ENCODE data around the gene PRMT9. TPM values are rescaled to one million over a fixed set of nuclear protein-coding genes. Genes with fewer than 3 reads are reported as not detected.

Gene PRMT9
- total and polyA plus RNA-seq, 2 experiments from 2014 or later = 6.0 to 8.6 TPM

- 92 to 97% methylated on average over 12 of the region's 12 CpGs for WGBS, 2 experiments (ENCODE audit: low coverage in 1 of 2, low lambda C conversion rate in 2 of 2, missing lambda C conversion rate in 2 of 2)
- Histone ChIP-seq H3K9me2 (ENCODE audit: insufficient read depth) (no peaks in the 10 kb centered on the region), H3K4me1 (ENCODE audit: insufficient read depth) (peaks cover 7% of the 10 kb centered on the region; the same call in 1 of the 2 replicates), H3K9me3 (ENCODE audit: low read depth) (no peaks in the 10 kb centered on the region), H4K20me1 (ENCODE audit: insufficient read depth) (no peaks in the 10 kb centered on the region), H3K27ac (no peak overlapping the region), H3K79me2 (ENCODE audit: insufficient read depth) (peaks cover 67% of the 10 kb centered on the region), H3F3A (ENCODE audit: insufficient read depth) (no peaks in the 10 kb centered on the region), H3K4me2 (ENCODE audit: unreplicated experiment) (no peak overlapping the region), H3K4me3 (no peak overlapping the region), H3K9ac (no peak overlapping the region), H2AFZ (no peak overlapping the region), H3K36me3 (ENCODE audit: low read depth) (no peaks in the 10 kb centered on the region), H3K27me3 (replicated peaks; ENCODE audit: insufficient read depth) (no peaks in the 10 kb centered on the region)
- no peak for TF ChIP-seq EZH2phosphoT487 (IDR thresholded peaks at IDR 0.05; ENCODE audit: insufficient read depth, low read depth)
- TF ChIP-seq EZH2 (IDR thresholded peaks at IDR 0.05; ENCODE audit: insufficient read depth, poor library complexity, severe bottlenecking) = no peak
- in situ Hi-C loops (cut with MboI) = no loop called here
- no peak for DNase-seq
Observed at GRCh38 chr4:147678796-147679549, 5.0 kb downstream of the PRMT9 start.

- peaks cover 59% of the 10 kb centered on the region for H3K79me2 ChIP-seq (ENCODE audit: insufficient read depth)
- WGBS, 2 experiments (ENCODE audit: low coverage in 1 of 2, low lambda C conversion rate in 2 of 2, missing lambda C conversion rate in 2 of 2) = 43 to 49% methylated on average over 5 of the region's 5 CpGs
- no peaks in the 10 kb centered on the region for H3K36me3 ChIP-seq (ENCODE audit: low read depth)
- H3K27ac ChIP-seq = no peak overlapping the region
- no peaks in the 10 kb centered on the region for H3K9me3 ChIP-seq (ENCODE audit: low read depth)
- no peaks in the 10 kb centered on the region for H4K20me1 ChIP-seq (ENCODE audit: insufficient read depth)
- H3K4me1 ChIP-seq (ENCODE audit: insufficient read depth) = peaks cover 7% of the 10 kb centered on the region; the same call in 1 of the 2 replicates
- H2AFZ ChIP-seq = no peak overlapping the region
- in situ Hi-C loops (cut with MboI) = no loop called here
- no peak for DNase-seq
- no peaks in the 10 kb centered on the region for H3F3A ChIP-seq (ENCODE audit: insufficient read depth)
- H3K9me2 ChIP-seq (ENCODE audit: insufficient read depth) = no peaks in the 10 kb centered on the region
- no peak overlapping the region for H3K4me2 ChIP-seq (ENCODE audit: unreplicated experiment)
- no peak overlapping the region for H3K4me3 ChIP-seq
- H3K27me3 ChIP-seq (replicated peaks; ENCODE audit: insufficient read depth) = no peaks in the 10 kb centered on the region
- TF ChIP-seq EZH2phosphoT487 (IDR thresholded peaks at IDR 0.05; ENCODE audit: insufficient read depth, low read depth) (no peak), EZH2 (IDR thresholded peaks at IDR 0.05; ENCODE audit: insufficient read depth, poor library complexity, severe bottlenecking) (no peak)
- H3K9ac ChIP-seq = no peak overlapping the region
Observed at GRCh38 chr4:147678106-147678505, 5.9 kb downstream of the PRMT9 start.

- WGBS, 2 experiments (ENCODE audit: low coverage in 1 of 2, low lambda C conversion rate in 2 of 2, missing lambda C conversion rate in 2 of 2) = 83 to 100% methylated on average over 1 of the region's 1 CpG
- H3F3A ChIP-seq (ENCODE audit: insufficient read depth) = no peaks in the 10 kb centered on the region
- no peaks in the 10 kb centered on the region for H3K27me3 ChIP-seq (replicated peaks; ENCODE audit: insufficient read depth)
- H4K20me1 ChIP-seq (ENCODE audit: insufficient read depth) = no peaks in the 10 kb centered on the region
- no peaks in the 10 kb centered on the region for H3K4me1 ChIP-seq (ENCODE audit: insufficient read depth)
- no peak overlapping the region for H3K27ac ChIP-seq
- peaks cover 3% of the 10 kb centered on the region; the same call in 1 of the 2 replicates for H3K9me2 ChIP-seq (ENCODE audit: insufficient read depth)
- no peak overlapping the region for H3K9ac ChIP-seq
- H3K79me2 ChIP-seq (ENCODE audit: insufficient read depth) = peaks cover 24% of the 10 kb centered on the region; the same call in 1 of the 2 replicates
- H3K4me3 ChIP-seq = no peak overlapping the region
- TF ChIP-seq EZH2phosphoT487 (IDR thresholded peaks at IDR 0.05; ENCODE audit: insufficient read depth, low read depth) = no peak
- TF ChIP-seq EZH2 (IDR thresholded peaks at IDR 0.05; ENCODE audit: insufficient read depth, poor library complexity, severe bottlenecking) = no peak
- in situ Hi-C loops (cut with MboI) = no loop called here
- no peak overlapping the region for H3K4me2 ChIP-seq (ENCODE audit: unreplicated experiment)
- no peak overlapping the region for H2AFZ ChIP-seq
- DNase-seq = no peak
- peaks cover 9% of the 10 kb centered on the region; the same call in 1 of the 2 replicates for H3K36me3 ChIP-seq (ENCODE audit: low read depth)
- no peaks in the 10 kb centered on the region for H3K9me3 ChIP-seq (ENCODE audit: low read depth)
Observed at GRCh38 chr4:147674496-147674895, 9.5 kb downstream of the PRMT9 start.

- no peak for DNase-seq
Observed at GRCh38 chr4:147674073-147674472, 9.9 kb downstream of the PRMT9 start.

More at GRCh38 chr4:147674073-147674472, 9.9 kb downstream of the PRMT9 start:
- Histone ChIP-seq H3K4me2 (ENCODE audit: unreplicated experiment) (no peak overlapping the region), H3K9me2 (ENCODE audit: insufficient read depth) (peaks cover 3% of the 10 kb centered on the region; the same call in 1 of the 2 replicates), H3K9me3 (ENCODE audit: low read depth) (no peaks in the 10 kb centered on the region), H3K4me3 (no peak overlapping the region), H3K79me2 (ENCODE audit: insufficient read depth) (peaks cover 21% of the 10 kb centered on the region; the same call in 1 of the 2 replicates), H4K20me1 (ENCODE audit: insufficient read depth) (no peaks in the 10 kb centered on the region), H3K9ac (no peak overlapping the region), H2AFZ (no peak overlapping the region), H3K36me3 (ENCODE audit: low read depth) (peaks cover 9% of the 10 kb centered on the region; the same call in 1 of the 2 replicates), H3K27me3 (replicated peaks; ENCODE audit: insufficient read depth) (no peaks in the 10 kb centered on the region), H3K4me1 (ENCODE audit: insufficient read depth) (no peaks in the 10 kb centered on the region), H3K27ac (no peak overlapping the region), H3F3A (ENCODE audit: insufficient read depth) (no peaks in the 10 kb centered on the region)
- 86 to 89% methylated on average over 4 of the region's 4 CpGs for WGBS, 2 experiments (ENCODE audit: low coverage in 1 of 2, low lambda C conversion rate in 2 of 2, missing lambda C conversion rate in 2 of 2)
- TF ChIP-seq EZH2 (IDR thresholded peaks at IDR 0.05; ENCODE audit: insufficient read depth, poor library complexity, severe bottlenecking) (no peak), EZH2phosphoT487 (IDR thresholded peaks at IDR 0.05; ENCODE audit: insufficient read depth, low read depth) (no peak)
- in situ Hi-C loops (cut with MboI) = no loop called here
